GM12878 (cell line): Measurements from ENCODE around the gene BATF. TPM values are rescaled to one million over a fixed set of nuclear protein-coding genes. Genes with fewer than 3 reads are reported as not detected.

Experiments
- BCL11A ChIP-seq: IDR thresholded peaks from 2 replicates; pipeline ENCODE4 v1.6.1; 2011; ENCODE audit warnings: low read depth, low read length
- CEBPZ ChIP-seq: fragments of 150-350 bp; IDR thresholded peaks from 2 replicates; pipeline ENCODE4 v1.6.1; 2016; ENCODE audit warnings: low read depth, low read length
- FOXK2 ChIP-seq: fragments of 450-650 bp; IDR thresholded peaks from 2 replicates; pipeline ENCODE4 v1.6.1; 2017; ENCODE audit warnings: mild to moderate bottlenecking, moderate library complexity
- FOXM1 ChIP-seq: IDR thresholded peaks from 2 replicates; pipeline ENCODE4 v1.6.1; 2012; ENCODE audit warnings: low read depth, mild to moderate bottlenecking, inconsistent platforms, low read length, moderate library complexity
- HDAC2 ChIP-seq: fragments of 200-600 bp; sonication (generic); IDR thresholded peaks from 2 replicates; pipeline ENCODE4 v1.6.1; 2017
- IKZF1 ChIP-seq: fragments of 450-650 bp; conservative IDR thresholded peaks from 2 replicates; pipeline ENCODE4 v1.6.1; 2017; ENCODE audit warnings: antibody characterized with exemption, mild to moderate bottlenecking
- IRF3 ChIP-seq: fragments of 450-650 bp; IDR thresholded peaks from 2 replicates; pipeline ENCODE4 v1.6.1; 2014; ENCODE audit warnings: mild to moderate bottlenecking
- LARP7 ChIP-seq: fragments of 450-650 bp; IDR thresholded peaks from 2 replicates; pipeline ENCODE4 v1.6.1; 2017; ENCODE audit warnings: mild to moderate bottlenecking
- NRF1 ChIP-seq: conservative IDR thresholded peaks from 2 replicates; pipeline ENCODE4 v1.6.1; 2011; ENCODE audit warnings: mild to moderate bottlenecking, low read depth, low read length, improper control_type of control experiment
- PBX3 ChIP-seq: IDR thresholded peaks from 2 replicates; pipeline ENCODE4 v1.6.1; 2011; ENCODE audit warnings: mild to moderate bottlenecking, low read depth, low read length, moderate library complexity; ENCODE audit not compliant: insufficient replicate concordance
- RFX5 ChIP-seq: IDR thresholded peaks from 2 replicates; pipeline ENCODE4 v1.6.1; 2011; ENCODE audit warnings: low read depth, low read length, improper control_type of control experiment
- SKIL ChIP-seq: fragments of 450-650 bp; IDR thresholded peaks from 2 replicates; pipeline ENCODE4 v1.6.1; 2017; ENCODE audit warnings: mild to moderate bottlenecking, low read depth, inconsistent platforms; ENCODE audit not compliant: poor library complexity, severe bottlenecking
- SRF ChIP-seq, 2 experiments: IDR thresholded peaks; 2 replicates each; pipeline ENCODE4 v1.6.1; 2011; ENCODE audit warnings: low read depth in 2 of 2, low read length in 2 of 2, mild to moderate bottlenecking in 1 of 2, moderate library complexity in 1 of 2
- USF1 ChIP-seq: IDR thresholded peaks from 2 replicates; pipeline ENCODE4 v1.6.1; 2011; ENCODE audit warnings: borderline replicate concordance, low read depth, mild to moderate bottlenecking, moderate library complexity, mixed read lengths, low read length; ENCODE audit not compliant: insufficient read depth; ENCODE audit errors: extremely low read length
- ZBED1 ChIP-seq: IDR thresholded peaks from 2 replicates; pipeline ENCODE4 v1.6.1; 2016; ENCODE audit warnings: borderline replicate concordance
- ZNF687 ChIP-seq: fragments of 450-650 bp; IDR thresholded peaks from 2 replicates; pipeline ENCODE4 v1.6.1; 2017; ENCODE audit warnings: mild to moderate bottlenecking, moderate library complexity
- polyA plus RNA-seq, 11 experiments: library from polyadenylated mRNA; depleted of rRNA in 4 of 11; unstranded in 6 of 11; stranded (reverse) in 5 of 11; fragments of >200 nt; fragmentation: Nextera tagmentation in 4 of 11; fragmentation: Illumina TruSeq in 1 of 11; extraction: Ambion mirVana in 4 of 11; extraction: Trizol in 1 of 11; gene quantifications; 1 replicate in 1 of 11; 2 replicates in 10 of 11; pipeline versions ENCODE4 v1.2.1 to v1.2.3, GENCODE V29; 2011 to 2016; ENCODE audit warnings: inconsistent platforms in 2 of 11, missing spikeins in 2 of 11, low read depth in 1 of 11
- total RNA-seq, 4 experiments: library from RNA; depleted of rRNA in 3 of 4; stranded (reverse); fragments of >200 nt in 3 of 4; fragmentation: Illumina TruSeq in 1 of 4; extraction: Trizol in 1 of 4; gene quantifications; 2 replicates each; pipeline versions ENCODE4 v1.2.1 to v1.2.3, GENCODE V29; 2013 to 2021

Gene BATF
- total and polyA plus RNA-seq, 10 of the 15 experiments (the other 5 are each of a cell fraction or from before 2014, with no cell fraction given): 10.0 to 154 (median 103) TPM

GRCh38 chr14:75522224-75522982, at the start of gene BATF (continued):
- TF ChIP-seq ZNF687 (peak; percentile 79), RFX5 (no peak), FOXK2 (no peak), PBX3 (peak; percentile 42), USF1 (peak; percentile 52), LARP7 (0 out of 2 replicates have a peak, but pooled peaks have one; percentile 63), NRF1 (no peak), ZBED1 (peak; percentile 36; the same call in 1 of the 2 replicates), BCL11A (peak; percentile 55; the same call in 1 of the 2 replicates), FOXM1 (peak; percentile 34; the same call in 1 of the 2 replicates), IKZF1 (peak; percentile 91), SRF (IDR thresholded peaks at IDR 0.05; ENCODE audit: low read depth in 2 of 2, low read length in 2 of 2) (0 out of 4 replicates have a peak, but pooled peaks of 1 of the 2 experiments have one; percentile 19), CEBPZ (no peak), IRF3 (no peak), SKIL (no peak), HDAC2 (no peak)
